Measurements from ENCODE around the gene SUCO. TPM values are rescaled to one million over a fixed set of nuclear protein-coding genes. Genes with fewer than 3 reads are reported as not detected.

SUCO gene
- total and polyA plus RNA-seq, 2 of the 13 experiments (the other 11 are each of a cell fraction or from before 2014, with no cell fraction given), result 12.6 to 25.5 TPM

DNA sequence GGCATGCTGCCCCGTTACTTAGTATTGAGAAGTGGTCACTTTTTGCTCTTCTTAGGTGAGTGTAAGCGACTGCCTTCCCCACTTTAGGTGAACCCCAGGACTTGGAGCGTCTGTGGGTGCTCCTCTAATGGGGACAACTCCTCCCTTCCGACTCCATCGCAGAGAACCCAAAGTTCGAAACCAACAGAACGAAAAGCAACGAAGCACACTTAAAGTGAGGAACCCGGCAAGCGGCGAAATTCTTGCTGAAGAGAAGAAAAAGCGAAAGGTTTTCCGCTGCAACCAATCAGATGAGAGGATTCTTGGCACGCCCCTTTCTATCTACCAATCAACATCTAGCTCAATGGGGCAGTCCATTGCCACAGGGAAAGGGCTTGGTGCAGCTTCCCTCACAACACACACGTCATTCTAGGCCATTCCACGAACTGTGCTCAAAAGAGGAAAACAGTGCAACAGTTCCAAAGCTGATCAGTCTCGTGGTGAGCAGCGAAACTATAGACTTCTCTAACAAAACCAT, 709 bp upstream of the SUCO start (continued):
- TF ChIP-seq, protein P1, sequence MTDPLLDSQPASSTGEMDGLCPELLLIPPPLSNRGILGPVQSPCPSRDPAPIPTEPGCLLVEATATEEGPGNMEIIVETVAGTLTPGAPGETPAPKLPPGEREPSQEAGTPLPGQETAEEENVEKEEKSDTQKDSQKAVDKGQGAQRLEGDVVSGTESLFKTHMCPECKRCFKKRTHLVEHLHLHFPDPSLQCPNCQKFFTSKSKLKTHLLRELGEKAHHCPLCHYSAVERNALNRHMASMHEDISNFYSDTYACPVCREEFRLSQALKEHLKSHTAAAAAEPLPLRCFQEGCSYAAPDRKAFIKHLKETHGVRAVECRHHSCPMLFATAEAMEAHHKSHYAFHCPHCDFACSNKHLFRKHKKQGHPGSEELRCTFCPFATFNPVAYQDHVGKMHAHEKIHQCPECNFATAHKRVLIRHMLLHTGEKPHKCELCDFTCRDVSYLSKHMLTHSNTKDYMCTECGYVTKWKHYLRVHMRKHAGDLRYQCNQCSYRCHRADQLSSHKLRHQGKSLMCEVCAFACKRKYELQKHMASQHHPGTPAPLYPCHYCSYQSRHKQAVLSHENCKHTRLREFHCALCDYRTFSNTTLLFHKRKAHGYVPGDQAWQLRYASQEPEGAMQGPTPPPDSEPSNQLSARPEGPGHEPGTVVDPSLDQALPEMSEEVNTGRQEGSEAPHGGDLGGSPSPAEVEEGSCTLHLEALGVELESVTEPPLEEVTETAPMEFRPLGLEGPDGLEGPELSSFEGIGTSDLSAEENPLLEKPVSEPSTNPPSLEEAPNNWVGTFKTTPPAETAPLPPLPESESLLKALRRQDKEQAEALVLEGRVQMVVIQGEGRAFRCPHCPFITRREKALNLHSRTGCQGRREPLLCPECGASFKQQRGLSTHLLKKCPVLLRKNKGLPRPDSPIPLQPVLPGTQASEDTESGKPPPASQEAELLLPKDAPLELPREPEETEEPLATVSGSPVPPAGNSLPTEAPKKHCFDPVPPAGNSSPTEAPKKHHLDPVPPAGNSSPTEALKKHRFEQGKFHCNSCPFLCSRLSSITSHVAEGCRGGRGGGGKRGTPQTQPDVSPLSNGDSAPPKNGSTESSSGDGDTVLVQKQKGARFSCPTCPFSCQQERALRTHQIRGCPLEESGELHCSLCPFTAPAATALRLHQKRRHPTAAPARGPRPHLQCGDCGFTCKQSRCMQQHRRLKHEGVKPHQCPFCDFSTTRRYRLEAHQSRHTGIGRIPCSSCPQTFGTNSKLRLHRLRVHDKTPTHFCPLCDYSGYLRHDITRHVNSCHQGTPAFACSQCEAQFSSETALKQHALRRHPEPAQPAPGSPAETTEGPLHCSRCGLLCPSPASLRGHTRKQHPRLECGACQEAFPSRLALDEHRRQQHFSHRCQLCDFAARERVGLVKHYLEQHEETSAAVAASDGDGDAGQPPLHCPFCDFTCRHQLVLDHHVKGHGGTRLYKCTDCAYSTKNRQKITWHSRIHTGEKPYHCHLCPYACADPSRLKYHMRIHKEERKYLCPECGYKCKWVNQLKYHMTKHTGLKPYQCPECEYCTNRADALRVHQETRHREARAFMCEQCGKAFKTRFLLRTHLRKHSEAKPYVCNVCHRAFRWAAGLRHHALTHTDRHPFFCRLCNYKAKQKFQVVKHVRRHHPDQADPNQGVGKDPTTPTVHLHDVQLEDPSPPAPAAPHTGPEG (CRISPR knock-in tag; IDR thresholded peaks at IDR 0.05), result peak; percentile 52; the same call in 1 of the 2 replicates
- TF ChIP-seq ZNF30 (CRISPR knock-in tag; IDR thresholded peaks at IDR 0.05) (no peak), ZNF781 (CRISPR knock-in tag; IDR thresholded peaks at IDR 0.05; ENCODE audit: borderline replicate concordance, not compliant biosample characterization) (no peak), ZNF766 (CRISPR knock-in tag; IDR thresholded peaks at IDR 0.05; ENCODE audit: borderline replicate concordance) (no peak), IRX3 (CRISPR knock-in tag; IDR thresholded peaks at IDR 0.05; ENCODE audit: borderline replicate concordance, low read depth) (peak; percentile 83; the same call in 1 of the 2 replicates), ZNF546 (CRISPR knock-in tag; conservative IDR thresholded peaks at IDR 0.05) (no peak), ZFAT (CRISPR knock-in tag; conservative IDR thresholded peaks at IDR 0.05) (no peak), MAFG (CRISPR knock-in tag; IDR thresholded peaks at IDR 0.05) (no peak), ZNF383 (CRISPR knock-in tag; IDR thresholded peaks at IDR 0.05; ENCODE audit: borderline replicate concordance) (peak; percentile 50; the same call in 1 of the 2 replicates), XBP1 (CRISPR knock-in tag; IDR thresholded peaks at IDR 0.05) (no peak), ZNF577 (CRISPR knock-in tag; IDR thresholded peaks at IDR 0.05; ENCODE audit: borderline replicate concordance, low read depth) (no peak), ZKSCAN8 (CRISPR knock-in tag; IDR thresholded peaks at IDR 0.05; ENCODE audit: borderline replicate concordance) (no peak), ZNF335 (CRISPR knock-in tag; IDR thresholded peaks at IDR 0.05) (0 out of 2 replicates have a peak, but pooled peaks have one; percentile 54), PHF20 (CRISPR knock-in tag; IDR thresholded peaks at IDR 0.05) (peak; percentile 16; the same call in 1 of the 2 replicates), ZBTB3 (CRISPR knock-in tag; IDR thresholded peaks at IDR 0.05; ENCODE audit: borderline replicate concordance, low read depth) (no peak), BRCA1 (CRISPR knock-in tag; IDR thresholded peaks at IDR 0.05) (no peak)
- TF ChIP-seq, protein P2, sequence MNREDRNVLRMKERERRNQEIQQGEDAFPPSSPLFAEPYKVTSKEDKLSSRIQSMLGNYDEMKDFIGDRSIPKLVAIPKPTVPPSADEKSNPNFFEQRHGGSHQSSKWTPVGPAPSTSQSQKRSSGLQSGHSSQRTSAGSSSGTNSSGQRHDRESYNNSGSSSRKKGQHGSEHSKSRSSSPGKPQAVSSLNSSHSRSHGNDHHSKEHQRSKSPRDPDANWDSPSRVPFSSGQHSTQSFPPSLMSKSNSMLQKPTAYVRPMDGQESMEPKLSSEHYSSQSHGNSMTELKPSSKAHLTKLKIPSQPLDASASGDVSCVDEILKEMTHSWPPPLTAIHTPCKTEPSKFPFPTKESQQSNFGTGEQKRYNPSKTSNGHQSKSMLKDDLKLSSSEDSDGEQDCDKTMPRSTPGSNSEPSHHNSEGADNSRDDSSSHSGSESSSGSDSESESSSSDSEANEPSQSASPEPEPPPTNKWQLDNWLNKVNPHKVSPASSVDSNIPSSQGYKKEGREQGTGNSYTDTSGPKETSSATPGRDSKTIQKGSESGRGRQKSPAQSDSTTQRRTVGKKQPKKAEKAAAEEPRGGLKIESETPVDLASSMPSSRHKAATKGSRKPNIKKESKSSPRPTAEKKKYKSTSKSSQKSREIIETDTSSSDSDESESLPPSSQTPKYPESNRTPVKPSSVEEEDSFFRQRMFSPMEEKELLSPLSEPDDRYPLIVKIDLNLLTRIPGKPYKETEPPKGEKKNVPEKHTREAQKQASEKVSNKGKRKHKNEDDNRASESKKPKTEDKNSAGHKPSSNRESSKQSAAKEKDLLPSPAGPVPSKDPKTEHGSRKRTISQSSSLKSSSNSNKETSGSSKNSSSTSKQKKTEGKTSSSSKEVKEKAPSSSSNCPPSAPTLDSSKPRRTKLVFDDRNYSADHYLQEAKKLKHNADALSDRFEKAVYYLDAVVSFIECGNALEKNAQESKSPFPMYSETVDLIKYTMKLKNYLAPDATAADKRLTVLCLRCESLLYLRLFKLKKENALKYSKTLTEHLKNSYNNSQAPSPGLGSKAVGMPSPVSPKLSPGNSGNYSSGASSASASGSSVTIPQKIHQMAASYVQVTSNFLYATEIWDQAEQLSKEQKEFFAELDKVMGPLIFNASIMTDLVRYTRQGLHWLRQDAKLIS (CRISPR knock-in tag; IDR thresholded peaks at IDR 0.05), result no peak
- TF ChIP-seq, protein P3, sequence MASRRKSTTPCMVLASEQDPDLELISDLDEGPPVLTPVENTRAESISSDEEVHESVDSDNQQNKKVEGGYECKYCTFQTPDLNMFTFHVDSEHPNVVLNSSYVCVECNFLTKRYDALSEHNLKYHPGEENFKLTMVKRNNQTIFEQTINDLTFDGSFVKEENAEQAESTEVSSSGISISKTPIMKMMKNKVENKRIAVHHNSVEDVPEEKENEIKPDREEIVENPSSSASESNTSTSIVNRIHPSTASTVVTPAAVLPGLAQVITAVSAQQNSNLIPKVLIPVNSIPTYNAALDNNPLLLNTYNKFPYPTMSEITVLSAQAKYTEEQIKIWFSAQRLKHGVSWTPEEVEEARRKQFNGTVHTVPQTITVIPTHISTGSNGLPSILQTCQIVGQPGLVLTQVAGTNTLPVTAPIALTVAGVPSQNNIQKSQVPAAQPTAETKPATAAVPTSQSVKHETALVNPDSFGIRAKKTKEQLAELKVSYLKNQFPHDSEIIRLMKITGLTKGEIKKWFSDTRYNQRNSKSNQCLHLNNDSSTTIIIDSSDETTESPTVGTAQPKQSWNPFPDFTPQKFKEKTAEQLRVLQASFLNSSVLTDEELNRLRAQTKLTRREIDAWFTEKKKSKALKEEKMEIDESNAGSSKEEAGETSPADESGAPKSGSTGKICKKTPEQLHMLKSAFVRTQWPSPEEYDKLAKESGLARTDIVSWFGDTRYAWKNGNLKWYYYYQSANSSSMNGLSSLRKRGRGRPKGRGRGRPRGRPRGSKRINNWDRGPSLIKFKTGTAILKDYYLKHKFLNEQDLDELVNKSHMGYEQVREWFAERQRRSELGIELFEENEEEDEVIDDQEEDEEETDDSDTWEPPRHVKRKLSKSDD (CRISPR knock-in tag; IDR thresholded peaks at IDR 0.05; ENCODE audit: low read depth), result no peak

Data from HepG2 (cell line).